OCI-LY7 (cell line): ENCODE results near the gene FTSJ3. TPM values are rescaled to one million over a fixed set of nuclear protein-coding genes. Genes with fewer than 3 reads are reported as not detected.

Experiments
- BruUV-seq: library from RNA; stranded (reverse); fragments of 400-500 nt; replicated peaks from 2 replicates; lab custom pipeline; 2021; lab: Mats Ljungman, UMichigan
- CTCF ChIA-PET: fragments of 300-600 bp; sonication (Branson Sonifier 250); formaldehyde crosslinking; loops from one replicate; lab custom pipeline; 2022; ENCODE audit warnings: antibody characterized with exemption; ENCODE audit not compliant: unreplicated experiment; lab: Charles Lee
- POLR2A ChIA-PET: fragments of 300-600 bp; sonication (Branson Sonifier 250); formaldehyde crosslinking; loops from one replicate; lab custom pipeline; 2022; ENCODE audit warnings: antibody characterized with exemption; lab: Charles Lee
- DNase-seq: peaks from one replicate; pipeline ENCODE4 v3.0.0-alpha.2; 2015; ENCODE audit warnings: low spot score
- H2AFZ ChIP-seq: fragments of 200-600 bp; sonication (generic), shearing (Covaris generic); 2 replicates; pipeline ENCODE4 v1.6.1; 2014; ENCODE audit warnings: mild to moderate bottlenecking, antibody characterized with exemption, low read length, moderate library complexity
- H3K27ac ChIP-seq: fragments of 200-600 bp; sonication (generic); 2 replicates; pipeline ENCODE4 v1.5.1; 2014; ENCODE audit warnings: mixed run types, low read depth, mild to moderate bottlenecking, moderate library complexity, low read length, inconsistent platforms; ENCODE audit not compliant: poor library complexity, severe bottlenecking
- H3K36me3 ChIP-seq: fragments of 200-600 bp; sonication (generic); 2 replicates; pipeline ENCODE4 v1.6.1; 2014; ENCODE audit warnings: mild to moderate bottlenecking, antibody characterized with exemption, low read length, moderate library complexity, mixed read lengths; ENCODE audit not compliant: insufficient read depth
- H3K4me1 ChIP-seq: fragments of 200-600 bp; sonication (generic); 2 replicates; pipeline ENCODE4 v1.5.1; 2014; ENCODE audit warnings: mild to moderate bottlenecking, low read length; ENCODE audit not compliant: insufficient read depth, poor library complexity, severe bottlenecking
- H3K4me2 ChIP-seq: fragments of 200-600 bp; sonication (generic); 2 replicates; pipeline ENCODE4 v1.6.1; 2014; ENCODE audit warnings: mild to moderate bottlenecking, low read length
- H3K4me3 ChIP-seq: fragments of 200-600 bp; sonication (generic); 2 replicates; pipeline ENCODE4 v1.5.1; 2014; ENCODE audit warnings: mild to moderate bottlenecking, low read depth, low read length; ENCODE audit not compliant: poor library complexity, severe bottlenecking
- H3K79me2 ChIP-seq: fragments of 200-600 bp; sonication (generic); 2 replicates; pipeline ENCODE4 v1.6.1; 2016; ENCODE audit warnings: low read depth, mild to moderate bottlenecking, low read length, moderate library complexity, mixed read lengths; ENCODE audit not compliant: insufficient read depth
- H3K9me2 ChIP-seq: fragments of 200-600 bp; sonication (generic); 2 replicates; pipeline ENCODE4 v1.6.1; 2016; ENCODE audit warnings: mild to moderate bottlenecking, low read length, mixed read lengths; ENCODE audit not compliant: insufficient read depth
- H3K9me3 ChIP-seq: fragments of 200-600 bp; sonication (generic); 2 replicates; pipeline ENCODE4 v1.6.1; 2014; ENCODE audit warnings: mild to moderate bottlenecking, mixed run types, low read length, mixed read lengths
- H4K20me1 ChIP-seq: fragments of 200-600 bp; sonication (generic); 2 replicates; pipeline ENCODE4 v1.6.1; 2014; ENCODE audit warnings: mild to moderate bottlenecking, antibody characterized with exemption, low read length, moderate library complexity, mixed read lengths; ENCODE audit not compliant: insufficient read depth
- EZH2phosphoT487 ChIP-seq: fragments of 200-600 bp; sonication (generic); IDR thresholded peaks from 2 replicates; pipeline ENCODE4 v1.6.1; 2018; ENCODE audit warnings: low read depth, borderline replicate concordance, mild to moderate bottlenecking, mixed run types, antibody characterized with exemption, low read length, moderate library complexity, mixed read lengths
- intact Hi-C: fragments of 100-400 bp; cut with micrococcal nuclease; formaldehyde crosslinking; loops from one replicate; pipeline ENCODE4 v1.10.0; 2022; ENCODE audit not compliant: unreplicated experiment
- total RNA-seq, 2 experiments: library from RNA; depleted of rRNA in 1 of 2; stranded (reverse); fragments of >200 nt in 1 of 2; shearing (Covaris generic) in 1 of 2; gene quantifications; 2 replicates each; pipeline ENCODE4 v1.2.3, GENCODE V29; 2014 to 2022
- TF ChIP-seq, protein P1 (sequence below): fragments of 200-600 bp; sonication (generic); conservative IDR thresholded peaks from 2 replicates; pipeline ENCODE4 v1.5.1; 2014; ENCODE audit warnings: mild to moderate bottlenecking, antibody characterized with exemption, low read length, moderate library complexity, mixed read lengths

Gene FTSJ3
- total RNA-seq, 2 experiments from 2014 or later: 32.4 to 49.0 TPM

GRCh38 chr17:63783522-63783921, 43.9 kb downstream of the FTSJ3 start:
- no peak for TF ChIP-seq EZH2phosphoT487
- TF ChIP-seq, protein P1, sequence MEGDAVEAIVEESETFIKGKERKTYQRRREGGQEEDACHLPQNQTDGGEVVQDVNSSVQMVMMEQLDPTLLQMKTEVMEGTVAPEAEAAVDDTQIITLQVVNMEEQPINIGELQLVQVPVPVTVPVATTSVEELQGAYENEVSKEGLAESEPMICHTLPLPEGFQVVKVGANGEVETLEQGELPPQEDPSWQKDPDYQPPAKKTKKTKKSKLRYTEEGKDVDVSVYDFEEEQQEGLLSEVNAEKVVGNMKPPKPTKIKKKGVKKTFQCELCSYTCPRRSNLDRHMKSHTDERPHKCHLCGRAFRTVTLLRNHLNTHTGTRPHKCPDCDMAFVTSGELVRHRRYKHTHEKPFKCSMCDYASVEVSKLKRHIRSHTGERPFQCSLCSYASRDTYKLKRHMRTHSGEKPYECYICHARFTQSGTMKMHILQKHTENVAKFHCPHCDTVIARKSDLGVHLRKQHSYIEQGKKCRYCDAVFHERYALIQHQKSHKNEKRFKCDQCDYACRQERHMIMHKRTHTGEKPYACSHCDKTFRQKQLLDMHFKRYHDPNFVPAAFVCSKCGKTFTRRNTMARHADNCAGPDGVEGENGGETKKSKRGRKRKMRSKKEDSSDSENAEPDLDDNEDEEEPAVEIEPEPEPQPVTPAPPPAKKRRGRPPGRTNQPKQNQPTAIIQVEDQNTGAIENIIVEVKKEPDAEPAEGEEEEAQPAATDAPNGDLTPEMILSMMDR: no peak
- no TSS peak for BruUV-seq
- Histone ChIP-seq H3K4me2 (no peak overlapping the region), H3K9me3 (no peaks in the 10 kb centered on the region), H4K20me1 (peaks cover 32% of the 10 kb centered on the region; the same call in 1 of the 2 replicates), H3K79me2 (peaks cover 87% of the 10 kb centered on the region), H3K4me1 (no peaks in the 10 kb centered on the region), H2AFZ (no peak overlapping the region), H3K27ac (no peak overlapping the region), H3K4me3 (no peak overlapping the region), H3K9me2 (no peaks in the 10 kb centered on the region), H3K36me3 (peaks cover 96% of the 10 kb centered on the region)
- intact Hi-C loops: no loop called here
- POLR2A ChIA-PET: interaction anchor here (0.8 to 1.8 kb wide), 2 partner anchors 21 to 27 kb away, joined by 3 read pairs; no protein-coding TSS in a partner anchor
- no peak for DNase-seq
- CTCF ChIA-PET: no interaction called here

DNA sequence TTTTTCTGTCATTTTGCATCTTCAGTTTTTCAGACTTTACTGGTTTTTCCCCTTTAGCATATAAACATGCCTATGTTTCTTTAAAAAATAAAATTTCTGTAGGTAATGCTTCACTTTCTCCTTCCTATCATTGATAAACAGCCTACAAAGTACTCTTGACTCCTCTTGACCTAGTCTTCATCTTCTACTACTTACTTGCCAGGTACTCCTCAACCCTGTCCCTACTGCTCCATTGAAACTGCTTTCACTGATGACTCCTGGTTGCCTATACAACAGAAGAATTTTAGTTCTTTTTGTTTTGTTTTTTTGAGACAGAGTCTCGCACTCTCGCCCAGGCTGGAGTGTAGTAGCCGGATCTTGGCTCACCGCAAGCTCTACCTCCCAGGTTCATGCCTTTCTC, 46.5 kb downstream of the FTSJ3 start:
- peaks cover 96% of the 10 kb centered on the region for H3K36me3 ChIP-seq
- H3K4me3 ChIP-seq: no peak overlapping the region
- peaks cover 11% of the 10 kb centered on the region for H3K4me1 ChIP-seq
- BruUV-seq: no TSS peak
- no peak for TF ChIP-seq EZH2phosphoT487
- TF ChIP-seq, protein P1: no peak
- ChIA-PET CTCF (no interaction called here), POLR2A (interaction anchor here (1.1 to 1.3 kb wide), 2 partner anchors 10 to 79 kb away, joined by 3 to 4 read pairs; no protein-coding TSS in a partner anchor)
- intact Hi-C loops: no loop called here
- DNase-seq: no peak
- H4K20me1 ChIP-seq: peaks cover 53% of the 10 kb centered on the region
- no peaks in the 10 kb centered on the region for H3K9me3 ChIP-seq
- no peaks in the 10 kb centered on the region for H3K9me2 ChIP-seq
- no peak overlapping the region for H3K4me2 ChIP-seq
- H3K79me2 ChIP-seq: peaks cover 98% of the 10 kb centered on the region
- no peak overlapping the region for H3K27ac ChIP-seq
- no peak overlapping the region for H2AFZ ChIP-seq

GRCh38 chr17:63780507-63780906, 47.0 kb downstream of the FTSJ3 start:
- BruUV-seq: no TSS peak
- Histone ChIP-seq H2AFZ (no peak overlapping the region), H3K4me3 (no peak overlapping the region), H3K9me2 (no peaks in the 10 kb centered on the region), H3K9me3 (no peaks in the 10 kb centered on the region), H3K79me2 (peaks cover 98% of the 10 kb centered on the region), H3K4me2 (no peak overlapping the region), H3K27ac (no peak overlapping the region), H3K4me1 (peaks cover 15% of the 10 kb centered on the region), H3K36me3 (peaks cover 96% of the 10 kb centered on the region), H4K20me1 (peaks cover 54% of the 10 kb centered on the region)
- CTCF ChIA-PET: no interaction called here
- intact Hi-C loops: no loop called here
- POLR2A ChIA-PET: interaction anchor here (0.6 to 1.3 kb wide), 3 partner anchors 80 to 328 kb away, joined by 3 to 4 read pairs (median 4); no protein-coding TSS in a partner anchor
- DNase-seq: no peak
- TF ChIP-seq, protein P1: no peak
- no peak for TF ChIP-seq EZH2phosphoT487
